K562 (cell line): ENCODE data around the gene HINT2. TPM values are rescaled to one million over a fixed set of nuclear protein-coding genes. Genes with fewer than 3 reads are reported as not detected.

Experiments used
- CBFA2T2 ChIP-seq: fragments of 450-650 bp; conservative IDR thresholded peaks from 2 replicates; pipeline ENCODE4 v1.6.1; 2017; ENCODE audit warnings: mild to moderate bottlenecking
- CBFA2T3 ChIP-seq: fragments of 450-650 bp; IDR thresholded peaks from 2 replicates; pipeline ENCODE4 v1.6.1; 2017
- FOXA1 ChIP-seq: fragments of 450-650 bp; IDR thresholded peaks from 2 replicates; pipeline ENCODE4 v1.6.1; 2016; ENCODE audit warnings: mild to moderate bottlenecking, borderline replicate concordance
- PHTF2 ChIP-seq: fragments of 250-450 bp; sonication (Bioruptor Pico); IDR thresholded peaks from 2 replicates; pipeline ENCODE4 v1.5.0; 2021; ENCODE audit warnings: mild to moderate bottlenecking
- SAFB2 ChIP-seq: fragments of 200-400 bp; formaldehyde crosslinking; IDR thresholded peaks from 2 replicates; pipeline ENCODE4 v1.6.1; 2018; ENCODE audit warnings: borderline replicate concordance, low read length, low read depth, moderate library complexity; ENCODE audit not compliant: severe bottlenecking
- SMARCA4 ChIP-seq: fragments of 450-650 bp; IDR thresholded peaks from 2 replicates; pipeline ENCODE4 v1.6.1; 2016
- TAL1 ChIP-seq: fragments of 450-650 bp; IDR thresholded peaks from 2 replicates; pipeline ENCODE4 v1.6.1; 2016; ENCODE audit warnings: mild to moderate bottlenecking
- ZSCAN32 ChIP-seq: fragments of 450-650 bp; formaldehyde crosslinking; IDR thresholded peaks from 2 replicates; pipeline ENCODE4 v1.4.0; 2020; ENCODE audit warnings: mild to moderate bottlenecking, moderate library complexity
- polyA plus RNA-seq, 8 experiments: library from polyadenylated mRNA; depleted of rRNA in 4 of 8; stranded (reverse) in 5 of 8; unstranded in 3 of 8; fragments of >200 nt; fragmentation: Nextera tagmentation in 2 of 8; fragmentation: Illumina TruSeq in 1 of 8; extraction: Ambion mirVana in 2 of 8; extraction: Trizol in 1 of 8; gene quantifications; 2 replicates each; pipeline versions ENCODE4 v1.2.1 to v1.2.3, GENCODE V29; 2011 to 2014; ENCODE audit warnings: inconsistent platforms in 1 of 8, missing spikeins in 1 of 8
- total RNA-seq, 7 experiments: library from RNA; depleted of rRNA in 6 of 7; stranded (reverse); fragments of >200 nt in 6 of 7; fragmentation: Illumina TruSeq in 2 of 7; extraction: Trizol in 2 of 7; gene quantifications; 2 replicates each; pipeline versions ENCODE4 v1.2.1 to v1.2.3, GENCODE V29; 2011 to 2021; ENCODE audit warnings: low replicate concordance in 1 of 7
- TF ChIP-seq, protein P1 (sequence below): fragments of 450-650 bp; IDR thresholded peaks from 2 replicates; pipeline ENCODE4 v1.6.1; 2016; ENCODE audit warnings: missing biosample characterization, missing genetic modification characterization
- TF ChIP-seq, protein P2 (sequence below): fragments of 250-450 bp; sonication (Bioruptor Pico); IDR thresholded peaks from 2 replicates; pipeline ENCODE4 v1.5.0; 2020; ENCODE audit warnings: mild to moderate bottlenecking
- TF ChIP-seq, protein P3 (sequence below): sonication (generic); formaldehyde crosslinking; IDR thresholded peaks from 2 replicates; pipeline ENCODE4 v1.8.0; 2022; ENCODE audit warnings: mild to moderate bottlenecking, missing genetic modification reagents

The HINT2 gene
- total and polyA plus RNA-seq, 9 of the 15 experiments (the other 6 are each of a cell fraction or from before 2014, with no cell fraction given): 5.6 to 44.1 (median 27.9) TPM

DNA sequence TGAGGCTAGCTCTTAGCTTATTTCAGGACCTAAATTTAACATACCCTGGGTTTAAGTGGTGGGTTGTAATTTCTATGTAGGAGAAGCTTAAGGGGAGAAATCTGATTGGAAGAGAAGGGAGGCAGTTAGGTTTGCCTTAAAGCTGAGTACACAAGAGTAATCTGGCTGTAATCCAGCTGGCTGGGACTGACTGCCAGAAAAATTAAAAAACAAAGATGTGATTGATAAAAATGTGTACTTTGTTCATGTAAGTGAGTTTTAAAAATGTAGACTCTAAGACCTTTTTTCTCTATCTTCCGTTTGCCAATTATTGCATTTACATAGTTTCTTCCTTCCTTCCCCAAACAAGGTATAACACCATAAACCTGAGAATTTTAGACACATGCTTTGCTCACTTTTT is 43.3 kb downstream of the HINT2 start (continued):
- TF ChIP-seq TAL1: 0 out of 2 replicates have a peak, but pooled peaks have one; percentile 17
- TF ChIP-seq, protein P1, sequence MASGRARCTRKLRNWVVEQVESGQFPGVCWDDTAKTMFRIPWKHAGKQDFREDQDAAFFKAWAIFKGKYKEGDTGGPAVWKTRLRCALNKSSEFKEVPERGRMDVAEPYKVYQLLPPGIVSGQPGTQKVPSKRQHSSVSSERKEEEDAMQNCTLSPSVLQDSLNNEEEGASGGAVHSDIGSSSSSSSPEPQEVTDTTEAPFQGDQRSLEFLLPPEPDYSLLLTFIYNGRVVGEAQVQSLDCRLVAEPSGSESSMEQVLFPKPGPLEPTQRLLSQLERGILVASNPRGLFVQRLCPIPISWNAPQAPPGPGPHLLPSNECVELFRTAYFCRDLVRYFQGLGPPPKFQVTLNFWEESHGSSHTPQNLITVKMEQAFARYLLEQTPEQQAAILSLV (tag): no peak
- 0 out of 2 replicates have a peak, but pooled peaks have one; percentile 10 for TF ChIP-seq CBFA2T3
- TF ChIP-seq PHTF2 (CRISPR knock-in tag): no peak
- TF ChIP-seq, protein P2, sequence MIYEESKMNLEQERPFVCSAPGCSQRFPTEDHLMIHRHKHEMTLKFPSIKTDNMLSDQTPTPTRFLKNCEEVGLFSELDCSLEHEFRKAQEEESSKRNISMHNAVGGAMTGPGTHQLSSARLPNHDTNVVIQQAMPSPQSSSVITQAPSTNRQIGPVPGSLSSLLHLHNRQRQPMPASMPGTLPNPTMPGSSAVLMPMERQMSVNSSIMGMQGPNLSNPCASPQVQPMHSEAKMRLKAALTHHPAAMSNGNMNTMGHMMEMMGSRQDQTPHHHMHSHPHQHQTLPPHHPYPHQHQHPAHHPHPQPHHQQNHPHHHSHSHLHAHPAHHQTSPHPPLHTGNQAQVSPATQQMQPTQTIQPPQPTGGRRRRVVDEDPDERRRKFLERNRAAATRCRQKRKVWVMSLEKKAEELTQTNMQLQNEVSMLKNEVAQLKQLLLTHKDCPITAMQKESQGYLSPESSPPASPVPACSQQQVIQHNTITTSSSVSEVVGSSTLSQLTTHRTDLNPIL (CRISPR knock-in tag): no peak
- TF ChIP-seq ZSCAN32 (CRISPR knock-in tag): no peak
- no peak for TF ChIP-seq SAFB2
- no peak for TF ChIP-seq CBFA2T2
- 0 out of 2 replicates have a peak, but pooled peaks have one; percentile 21 for TF ChIP-seq SMARCA4
- 0 out of 2 replicates have a peak, but pooled peaks have one; percentile 26 for TF ChIP-seq FOXA1
- TF ChIP-seq, protein P3, sequence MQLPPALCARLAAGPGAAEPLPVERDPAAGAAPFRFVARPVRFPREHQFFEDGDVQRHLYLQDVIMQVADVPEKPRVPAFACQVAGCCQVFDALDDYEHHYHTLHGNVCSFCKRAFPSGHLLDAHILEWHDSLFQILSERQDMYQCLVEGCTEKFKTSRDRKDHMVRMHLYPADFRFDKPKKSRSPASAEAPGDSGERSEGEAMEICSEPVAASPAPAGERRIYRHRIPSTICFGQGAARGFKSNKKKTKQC (CRISPR knock-in tag): no peak
